Measurements from ENCODE around the gene CD47.

CD47 gene

DNA sequence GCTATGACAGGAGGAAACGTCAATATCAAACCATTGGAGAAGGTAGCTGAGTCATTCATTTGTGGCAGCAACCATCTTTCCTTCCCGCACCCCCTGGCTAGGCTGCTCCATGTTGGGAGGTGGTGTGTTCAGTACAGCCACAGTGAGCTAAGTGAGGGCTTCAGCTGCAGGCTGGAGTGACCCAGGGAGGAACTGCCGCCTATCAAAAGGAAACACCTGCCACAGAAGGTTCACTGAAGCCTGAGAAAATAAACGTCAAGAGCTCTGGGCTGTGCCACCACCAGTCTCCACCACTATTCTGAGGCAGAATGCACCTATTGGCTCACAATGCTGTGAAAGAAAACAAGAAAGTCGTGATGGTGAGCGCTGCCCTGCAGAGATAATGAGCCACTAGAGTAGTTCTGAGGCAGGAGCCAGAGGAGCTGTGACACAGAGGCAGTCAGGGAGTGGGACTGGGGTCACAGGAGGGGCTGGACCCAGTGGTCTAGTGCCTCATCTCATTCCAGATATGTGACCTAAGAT lies 34.8 kb upstream of the CD47 start:
- H3K9ac ChIP-seq (ENCODE audit: low read length), result peak overlapping the region; percentile 91
- peak overlapping the region; percentile 95 for H3K4me2 ChIP-seq (ENCODE audit: low read length)
- peaks cover 23% of the 10 kb centered on the region for H3K27me3 ChIP-seq (ENCODE audit: low read depth, low read length)
- peak overlapping the region; percentile 98 for H3K27ac ChIP-seq (ENCODE audit: low read length)
- H2AFZ ChIP-seq (ENCODE audit: low read depth, low read length), result no peak overlapping the region
- H3K9me3 ChIP-seq (ENCODE audit: insufficient read depth, low read length), result no peaks in the 10 kb centered on the region
- no peaks in the 10 kb centered on the region for H4K20me1 ChIP-seq (ENCODE audit: insufficient read depth, low read length)
- H3K4me1 ChIP-seq (ENCODE audit: low read length), result peaks cover 56% of the 10 kb centered on the region
- H3K79me2 ChIP-seq (ENCODE audit: low read length), result peaks cover 14% of the 10 kb centered on the region
- H3K36me3 ChIP-seq (replicated peaks; ENCODE audit: low read depth, low read length), result peaks cover 6% of the 10 kb centered on the region
- H3K4me3 ChIP-seq (ENCODE audit: low read length), result peak overlapping the region; percentile 82
- TF ChIP-seq CTCF (IDR thresholded peaks at IDR 0.05; ENCODE audit: low read depth, low read length), result no peak
- TF ChIP-seq EZH2phosphoT487 (IDR thresholded peaks at IDR 0.05; ENCODE audit: low read depth), result no peak

GRCh38 chr3:108125153-108125543 lies 34.3 kb upstream of the CD47 start:
- H3K27me3 ChIP-seq (ENCODE audit: low read depth, low read length), result peaks cover 23% of the 10 kb centered on the region
- H3K9ac ChIP-seq (ENCODE audit: low read length), result peak overlapping the region; percentile 91
- TF ChIP-seq EZH2phosphoT487 (IDR thresholded peaks at IDR 0.05; ENCODE audit: low read depth) (no peak), CTCF (IDR thresholded peaks at IDR 0.05; ENCODE audit: low read depth, low read length) (no peak)
- peaks cover 6% of the 10 kb centered on the region for H3K36me3 ChIP-seq (replicated peaks; ENCODE audit: low read depth, low read length)
- H3K4me3 ChIP-seq (ENCODE audit: low read length), result peak overlapping the region; percentile 82
- peak overlapping the region; percentile 98 for H3K27ac ChIP-seq (ENCODE audit: low read length)
- peaks cover 14% of the 10 kb centered on the region for H3K79me2 ChIP-seq (ENCODE audit: low read length)
- H3K4me2 ChIP-seq (ENCODE audit: low read length), result peak overlapping the region; percentile 95
- H2AFZ ChIP-seq (ENCODE audit: low read depth, low read length), result no peak overlapping the region
- no peaks in the 10 kb centered on the region for H3K9me3 ChIP-seq (ENCODE audit: insufficient read depth, low read length)
- peaks cover 53% of the 10 kb centered on the region for H3K4me1 ChIP-seq (ENCODE audit: low read length)
- H4K20me1 ChIP-seq (ENCODE audit: insufficient read depth, low read length), result no peaks in the 10 kb centered on the region

DNA sequence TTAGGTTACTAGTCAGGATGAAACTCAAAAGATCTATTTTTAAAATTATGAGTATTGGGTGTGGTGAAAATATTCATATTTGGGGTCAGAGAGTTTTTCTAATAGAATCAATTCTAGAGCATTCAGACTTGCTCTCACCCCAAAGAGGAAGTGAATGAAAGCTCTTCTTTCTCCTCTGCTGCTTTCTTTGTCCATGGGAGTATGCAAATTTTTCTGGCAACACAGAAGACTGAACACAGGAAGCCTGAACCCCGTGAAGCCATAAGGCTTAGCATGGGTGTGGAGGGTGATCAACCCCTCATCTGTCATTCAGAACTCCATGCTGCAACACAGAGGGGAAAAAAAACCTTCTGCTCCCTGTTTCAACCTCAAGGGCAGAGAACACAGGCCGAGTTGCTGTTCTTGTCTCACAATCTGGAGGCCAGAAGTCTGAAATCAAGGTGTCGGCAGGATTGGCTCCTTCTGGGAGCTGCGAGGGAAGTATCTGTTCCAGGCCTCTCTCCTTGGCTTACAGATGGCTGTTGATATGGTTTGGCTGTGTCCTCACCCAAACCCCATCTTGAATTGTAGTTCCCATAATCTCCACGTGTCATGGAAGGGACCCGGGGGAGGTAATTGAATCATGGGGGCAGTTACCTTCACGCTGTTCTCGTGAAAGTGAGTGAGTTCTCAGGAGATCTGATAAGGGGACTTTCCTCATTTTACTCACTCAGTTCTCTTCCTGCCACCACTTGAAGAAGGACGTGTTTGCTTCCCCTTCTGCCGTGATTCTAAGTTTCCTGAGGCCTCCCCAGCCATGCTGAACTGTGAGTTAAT lies 33.7 kb upstream of the CD47 start:
- Histone ChIP-seq H3K4me2 (ENCODE audit: low read length) (peak overlapping the region; percentile 95), H3K27ac (ENCODE audit: low read length) (peak overlapping the region; percentile 98), H3K4me3 (ENCODE audit: low read length) (peak overlapping the region; percentile 82), H3K36me3 (replicated peaks; ENCODE audit: low read depth, low read length) (peaks cover 6% of the 10 kb centered on the region), H3K79me2 (ENCODE audit: low read length) (peaks cover 14% of the 10 kb centered on the region), H2AFZ (ENCODE audit: low read depth, low read length) (peak overlapping the region; percentile 41; the same call in 1 of the 2 replicates), H3K4me1 (ENCODE audit: low read length) (peaks cover 49% of the 10 kb centered on the region), H3K27me3 (ENCODE audit: low read depth, low read length) (peaks cover 23% of the 10 kb centered on the region), H3K9ac (ENCODE audit: low read length) (peak overlapping the region; percentile 91), H3K9me3 (ENCODE audit: insufficient read depth, low read length) (no peaks in the 10 kb centered on the region), H4K20me1 (ENCODE audit: insufficient read depth, low read length) (no peaks in the 10 kb centered on the region)
- TF ChIP-seq EZH2phosphoT487 (IDR thresholded peaks at IDR 0.05; ENCODE audit: low read depth), result 0 out of 2 replicates have a peak, but pooled peaks have one; percentile 51
- no peak for TF ChIP-seq CTCF (IDR thresholded peaks at IDR 0.05; ENCODE audit: low read depth, low read length)

DNA sequence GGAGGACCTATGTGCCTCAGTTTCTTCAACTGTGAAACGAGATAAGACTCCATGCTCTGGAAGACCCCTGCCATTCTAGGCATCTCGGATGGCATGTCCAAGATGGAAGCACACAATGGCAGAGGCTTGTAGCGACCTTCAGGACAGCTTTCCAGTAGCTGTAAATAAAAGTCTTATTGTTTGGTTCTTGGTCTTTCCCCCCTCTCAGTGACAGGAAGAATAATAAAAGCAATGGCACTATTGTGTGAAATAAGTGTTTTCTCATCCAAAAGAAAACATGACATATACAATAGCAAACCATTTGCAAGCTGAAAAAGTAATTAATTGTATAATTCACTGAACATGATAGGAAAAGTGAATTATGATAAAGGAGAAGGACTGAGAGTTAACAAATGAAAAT lies 32.5 kb upstream of the CD47 start:
- Histone ChIP-seq H3K36me3 (replicated peaks; ENCODE audit: low read depth, low read length) (peaks cover 4% of the 10 kb centered on the region), H3K27ac (ENCODE audit: low read length) (no peak overlapping the region), H3K9me3 (ENCODE audit: insufficient read depth, low read length) (no peaks in the 10 kb centered on the region), H3K4me1 (ENCODE audit: low read length) (peaks cover 49% of the 10 kb centered on the region), H3K4me3 (ENCODE audit: low read length) (no peak overlapping the region), H4K20me1 (ENCODE audit: insufficient read depth, low read length) (no peaks in the 10 kb centered on the region), H3K9ac (ENCODE audit: low read length) (no peak overlapping the region), H3K4me2 (ENCODE audit: low read length) (peak overlapping the region; percentile 95; the same call in 1 of the 2 replicates), H3K79me2 (ENCODE audit: low read length) (peaks cover 14% of the 10 kb centered on the region), H3K27me3 (ENCODE audit: low read depth, low read length) (peaks cover 23% of the 10 kb centered on the region), H2AFZ (ENCODE audit: low read depth, low read length) (no peak overlapping the region)
- TF ChIP-seq EZH2phosphoT487 (IDR thresholded peaks at IDR 0.05; ENCODE audit: low read depth) (no peak), CTCF (IDR thresholded peaks at IDR 0.05; ENCODE audit: low read depth, low read length) (no peak)

Data from OCI-LY3 (cell line).